Liver (tissue), 9 donors: ENCODE data around the gene COL8A2. TPM values are rescaled to one million over a fixed set of nuclear protein-coding genes. Genes with fewer than 3 reads are reported as not detected.

ENCODE experiments used
- DNase-seq: peaks from one replicate; pipeline ENCODE4 v3.0.0-alpha.2; 2017; ENCODE audit warnings: low spot score
- H3K27ac ChIP-seq, 2 donors: one replicate each; pipeline ENCODE4 v1.7.0; 2013; ENCODE audit warnings: inconsistent platforms in 2 of 2, low read length in 2 of 2, control low read depth in 1 of 2, low read depth in 1 of 2, mild to moderate bottlenecking in 1 of 2
- H3K27me3 ChIP-seq, 4 donors: one replicate each; pipeline versions ENCODE4 v1.6.1 to v1.7.0; 2013; ENCODE audit warnings: low read length in 3 of 4, inconsistent platforms in 1 of 4, mild to moderate bottlenecking in 1 of 4, moderate library complexity in 1 of 4; ENCODE audit not compliant: control insufficient read depth in 4 of 4, insufficient read depth in 4 of 4
- H3K36me3 ChIP-seq, 4 donors: one replicate each; pipeline versions ENCODE4 v1.6.1 to v1.7.0; 2013; ENCODE audit warnings: low read length in 3 of 4, mild to moderate bottlenecking in 3 of 4, low read depth in 1 of 4, moderate library complexity in 1 of 4; ENCODE audit not compliant: control insufficient read depth in 4 of 4, insufficient read depth in 3 of 4
- H3K4me1 ChIP-seq, 4 donors: one replicate each; pipeline versions ENCODE4 v1.6.1 to v1.7.0; 2013; ENCODE audit warnings: low read length in 3 of 4, mild to moderate bottlenecking in 3 of 4, moderate library complexity in 1 of 4; ENCODE audit not compliant: control insufficient read depth in 4 of 4, insufficient read depth in 4 of 4
- H3K4me3 ChIP-seq, 3 donors: one replicate each; pipeline versions ENCODE4 v1.6.1 to v1.7.0; 2013; ENCODE audit warnings: low read length in 3 of 3, control low read depth in 1 of 3, low read depth in 1 of 3, mild to moderate bottlenecking in 1 of 3
- H3K9ac ChIP-seq, 2 donors: one replicate each; pipeline ENCODE4 v1.7.0; 2013; ENCODE audit warnings: low read length in 2 of 2, mild to moderate bottlenecking in 2 of 2, moderate library complexity in 2 of 2, control low read depth in 1 of 2, low read depth in 1 of 2
- H3K9me3 ChIP-seq, 4 donors: one replicate each; pipeline versions ENCODE4 v1.6.1 to v1.7.0; 2013; ENCODE audit warnings: low read length in 3 of 4; ENCODE audit not compliant: control insufficient read depth in 4 of 4
- EGR1 ChIP-seq, 2 donors: IDR thresholded peaks; 2 replicates each; pipeline ENCODE4 v1.6.1; 2016 to 2018; ENCODE audit warnings: antibody characterized with exemption in 2 of 2, low read depth in 2 of 2
- FOXA1 ChIP-seq: IDR thresholded peaks from 2 replicates; pipeline ENCODE4 v1.6.1; 2016; ENCODE audit warnings: antibody characterized with exemption
- FOXA2 ChIP-seq: IDR thresholded peaks from 2 replicates; pipeline ENCODE4 v1.6.1; 2016; ENCODE audit warnings: antibody characterized with exemption
- HNF4A ChIP-seq, 2 donors: conservative IDR thresholded peaks; 2 replicates each; pipeline ENCODE4 v1.6.1; 2016; ENCODE audit warnings: antibody characterized with exemption in 2 of 2, mild to moderate bottlenecking in 2 of 2
- HNF4G ChIP-seq: IDR thresholded peaks from 2 replicates; pipeline ENCODE4 v1.6.1; 2016; ENCODE audit warnings: antibody characterized with exemption
- JUND ChIP-seq, 2 donors: IDR thresholded peaks; 2 replicates each; pipeline ENCODE4 v1.6.1; 2016; ENCODE audit warnings: antibody characterized with exemption in 2 of 2
- RAD21 ChIP-seq, 2 donors: IDR thresholded peaks; 2 replicates each; pipeline ENCODE4 v1.6.1; 2016; ENCODE audit warnings: antibody characterized with exemption in 2 of 2, mild to moderate bottlenecking in 2 of 2
- REST ChIP-seq: IDR thresholded peaks from 2 replicates; pipeline ENCODE4 v1.6.1; 2016; ENCODE audit warnings: antibody characterized with exemption, mild to moderate bottlenecking
- SP1 ChIP-seq: IDR thresholded peaks from 2 replicates; pipeline ENCODE4 v1.6.1; 2018; ENCODE audit warnings: antibody characterized with exemption, mild to moderate bottlenecking
- TAF1 ChIP-seq: conservative IDR thresholded peaks from 2 replicates; pipeline ENCODE4 v1.6.1; 2016; ENCODE audit warnings: antibody characterized with exemption, mild to moderate bottlenecking
- YY1 ChIP-seq: IDR thresholded peaks from 2 replicates; pipeline ENCODE4 v1.6.1; 2016; ENCODE audit warnings: antibody characterized with exemption, mild to moderate bottlenecking
- ZBTB33 ChIP-seq: IDR thresholded peaks from 2 replicates; pipeline ENCODE4 v1.6.1; 2016; ENCODE audit warnings: antibody characterized with exemption
- WGBS: extraction: QIAGEN DNeasy Blood & Tissue Kit; methylation state at CpG from one replicate; pipeline ENCODE4 v1.1.7; 2013; 5-methylcytosine and 5-hydroxymethylcytosine counted together
- polyA plus RNA-seq, 2 donors: library from polyadenylated mRNA; stranded (reverse) in 1 of 2; unstranded in 1 of 2; fragments of 200-250 nt in 1 of 2; fragments of >200 nt in 1 of 2; fragmentation: Nextera tagmentation in 1 of 2; extraction: Ambion mirVana in 1 of 2; gene quantifications; one replicate each; pipeline versions ENCODE4 v1.2.1 to v1.2.3, GENCODE V29; 2013 to 2015
- total RNA-seq, 2 donors: library from RNA; depleted of rRNA; stranded (reverse); fragments of >200 nt; gene quantifications; one replicate each; pipeline ENCODE4 v1.2.3, GENCODE V29; 2014
- TF ChIP-seq, protein P1 (sequence below): IDR thresholded peaks from 2 replicates; pipeline ENCODE4 v1.6.1; 2016; ENCODE audit warnings: antibody characterized with exemption
- TF ChIP-seq, protein P2 (sequence below): IDR thresholded peaks from 2 replicates; pipeline ENCODE4 v1.6.1; 2016; ENCODE audit warnings: antibody characterized with exemption
- donor health status: healthy.
- donor health status: healthy.
- donor health status: healthy.
- donor health status: healthy.
- donor health status: healthy.

COL8A2 gene
- total and polyA plus RNA-seq, 4 donors: 0.04 to 0.47 (median 0.35) TPM

- no peak overlapping the region for H3K9ac ChIP-seq
- H3K4me1 ChIP-seq: no peaks in the 10 kb centered on the region
- DNase-seq: no peak
- H3K9me3 ChIP-seq: no peaks in the 10 kb centered on the region
- TF ChIP-seq RAD21 (IDR thresholded peaks at IDR 0.05) (no peak), FOXA1 (no peak), HNF4A (conservative IDR thresholded peaks at IDR 0.05) (no peak), JUND (IDR thresholded peaks at IDR 0.05) (no peak), YY1 (no peak)
- H3K27me3 ChIP-seq: no peaks in the 10 kb centered on the region
- WGBS: 71% methylated on average over 4 of the region's 4 CpGs
- H3K36me3 ChIP-seq: no peaks in the 10 kb centered on the region
- H3K27ac ChIP-seq: no peak overlapping the region
- no peak overlapping the region for H3K4me3 ChIP-seq
These were observed 47.9 kb downstream of the COL8A2 start for GRCh38 chr1:36076979-36077573.

DNA sequence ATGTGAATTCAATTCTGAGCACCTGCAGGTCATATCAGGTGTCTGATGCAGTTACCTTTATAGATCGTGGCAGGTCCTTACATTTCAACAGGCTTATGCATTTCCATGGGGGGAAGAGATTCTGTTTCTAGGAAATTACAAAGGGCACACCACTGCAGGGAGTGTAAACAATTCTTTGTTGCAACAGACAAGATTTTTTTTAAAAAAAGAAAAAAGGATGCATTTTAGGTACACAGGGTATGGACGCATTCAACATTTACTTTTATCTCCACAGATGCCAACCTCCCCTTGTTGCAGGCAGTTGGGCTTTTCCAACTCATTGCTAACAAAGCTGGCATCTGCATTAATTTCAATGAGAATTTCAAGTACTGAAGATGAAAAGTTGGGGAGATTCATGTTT lies 54.7 kb downstream of the COL8A2 start:
- no peaks in the 10 kb centered on the region for H3K27me3 ChIP-seq
- TF ChIP-seq JUND (IDR thresholded peaks at IDR 0.05): no peak
- TF ChIP-seq, protein P1, sequence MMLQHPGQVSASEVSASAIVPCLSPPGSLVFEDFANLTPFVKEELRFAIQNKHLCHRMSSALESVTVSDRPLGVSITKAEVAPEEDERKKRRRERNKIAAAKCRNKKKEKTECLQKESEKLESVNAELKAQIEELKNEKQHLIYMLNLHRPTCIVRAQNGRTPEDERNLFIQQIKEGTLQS: no peak
- H3K4me3 ChIP-seq: no peak overlapping the region
- H3K9me3 ChIP-seq: no peaks in the 10 kb centered on the region
- no peaks in the 10 kb centered on the region for H3K4me1 ChIP-seq
- no peak for DNase-seq
- H3K9ac ChIP-seq: no peak overlapping the region
- H3K27ac ChIP-seq: no peak overlapping the region
- no peaks in the 10 kb centered on the region for H3K36me3 ChIP-seq
- WGBS: 83% methylated on average over 2 of the region's 2 CpGs

GRCh38 chr1:36068866-36069265 lies 56.2 kb downstream of the COL8A2 start:
- Histone ChIP-seq H3K27me3 (no peaks in the 10 kb centered on the region), H3K9me3 (no peaks in the 10 kb centered on the region), H3K4me1 (no peaks in the 10 kb centered on the region), H3K36me3 (no peaks in the 10 kb centered on the region), H3K4me3 (no peak overlapping the region), H3K9ac (no peak overlapping the region), H3K27ac (no peak overlapping the region)
- WGBS: 92% methylated on average over 2 of the region's 2 CpGs
- TF ChIP-seq FOXA2: no peak
- no peak for TF ChIP-seq EGR1 (IDR thresholded peaks at IDR 0.05; ENCODE audit: low read depth in 2 of 2)
- no peak for TF ChIP-seq FOXA1
- no peak for TF ChIP-seq RAD21 (IDR thresholded peaks at IDR 0.05)
- TF ChIP-seq TAF1: no peak
- TF ChIP-seq HNF4G: no peak
- TF ChIP-seq, protein P2, sequence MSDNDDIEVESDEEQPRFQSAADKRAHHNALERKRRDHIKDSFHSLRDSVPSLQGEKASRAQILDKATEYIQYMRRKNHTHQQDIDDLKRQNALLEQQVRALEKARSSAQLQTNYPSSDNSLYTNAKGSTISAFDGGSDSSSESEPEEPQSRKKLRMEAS: no peak
- no peak for TF ChIP-seq ZBTB33
- no peak for TF ChIP-seq YY1
- TF ChIP-seq SP1: no peak
- no peak for TF ChIP-seq REST
- no peak for DNase-seq
